ENCODE measurements around the gene JMJD7.
"Not testable (repeated sequence)": the region's sequence is repeated elsewhere in the genome, so short reads cannot be mapped to it uniquely, and the experiment has no call there.

Gene JMJD7

GRCh38 chr15:41819455-41820050 is 8.3 kb upstream of the JMJD7 start:
- no peak for DNase-seq (ENCODE audit: insufficient read length, low spot score)
- no peak for FAIRE-seq

GRCh38 chr15:41820791-41821423 is 7.0 kb upstream of the JMJD7 start:
- no peak for FAIRE-seq

GRCh38 chr15:41821831-41822230 is 6.1 kb upstream of the JMJD7 start:
- DNase-seq (ENCODE audit: insufficient read length, low spot score): no peak
- FAIRE-seq: no peak

More at GRCh38 chr15:41820791-41821423, 7.0 kb upstream of the JMJD7 start:
- no peak for DNase-seq (ENCODE audit: insufficient read length, low spot score)

GRCh38 chr15:41822471-41822870 is 5.4 kb upstream of the JMJD7 start:
- DNase-seq (ENCODE audit: insufficient read length, low spot score): no peak
- FAIRE-seq: no peak

- no peak for FAIRE-seq
- no peak for DNase-seq (ENCODE audit: insufficient read length, low spot score)
Observed at GRCh38 chr15:41822957-41823356, 4.9 kb upstream of the JMJD7 start.

DNA sequence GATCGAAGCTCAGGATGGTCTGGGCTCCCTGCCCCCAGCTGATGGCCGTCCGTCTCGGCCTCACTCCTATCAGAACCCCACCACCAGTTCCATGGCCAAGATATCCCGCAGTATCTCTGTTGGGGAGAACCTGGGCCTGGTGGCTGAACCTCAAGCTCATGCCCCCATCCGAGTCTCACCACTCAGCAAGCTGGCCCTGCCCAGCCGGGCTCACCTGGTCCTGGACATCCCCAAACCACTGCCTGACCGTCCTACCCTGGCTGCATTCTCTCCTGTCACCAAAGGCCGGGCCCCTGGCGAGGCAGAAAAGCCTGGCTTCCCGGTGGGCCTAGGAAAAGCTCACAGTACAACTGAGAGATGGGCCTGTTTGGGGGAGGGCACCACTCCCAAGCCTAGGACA is 4.4 kb upstream of the JMJD7 start:
- DNase-seq (ENCODE audit: insufficient read length, low spot score) (no peak), FAIRE-seq (no peak)

DNA sequence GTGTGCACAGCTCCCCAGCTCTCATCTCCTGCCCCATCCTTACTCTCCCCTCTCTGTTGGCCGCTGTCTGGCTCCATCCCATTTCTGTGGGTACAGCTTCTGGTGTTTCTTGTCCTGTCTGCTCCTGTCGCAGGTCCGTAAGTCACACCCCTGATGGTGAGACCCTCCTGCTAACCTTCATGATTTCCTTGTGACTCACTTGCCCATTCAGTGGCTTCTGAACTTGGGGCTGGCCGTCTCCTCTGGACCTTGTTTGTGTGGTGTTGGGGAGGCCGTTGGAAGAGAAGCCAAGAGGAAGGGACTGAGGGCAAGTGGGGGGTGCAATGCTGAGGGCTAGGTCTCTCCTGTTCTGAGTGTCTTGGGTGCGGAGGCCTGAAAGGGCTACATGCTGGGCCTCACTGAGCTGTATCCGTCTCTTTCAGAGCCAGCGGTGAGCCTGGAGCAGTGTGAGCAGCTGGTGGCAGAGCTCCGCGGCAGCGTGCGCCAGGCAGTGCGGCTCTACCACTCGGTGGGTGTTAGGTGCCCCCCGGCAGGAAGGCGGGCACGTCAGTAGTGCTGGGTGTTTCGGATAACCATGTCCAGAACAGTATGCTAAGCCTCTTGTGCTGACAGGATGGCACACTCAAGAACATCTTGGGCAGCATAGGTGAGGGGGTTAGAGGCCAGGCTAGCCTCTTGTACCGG is 3.7 kb upstream of the JMJD7 start:
- DNase-seq (ENCODE audit: insufficient read length, low spot score) (no peak), FAIRE-seq (no peak)

- no peak for FAIRE-seq
- no peak for DNase-seq (ENCODE audit: insufficient read length, low spot score)
Observed at GRCh38 chr15:41825145-41825544, 2.7 kb upstream of the JMJD7 start.

GRCh38 chr15:41825572-41826535 is 2.0 kb upstream of the JMJD7 start:
- FAIRE-seq: no peak
- DNase-seq (ENCODE audit: insufficient read length, low spot score): no peak

DNA sequence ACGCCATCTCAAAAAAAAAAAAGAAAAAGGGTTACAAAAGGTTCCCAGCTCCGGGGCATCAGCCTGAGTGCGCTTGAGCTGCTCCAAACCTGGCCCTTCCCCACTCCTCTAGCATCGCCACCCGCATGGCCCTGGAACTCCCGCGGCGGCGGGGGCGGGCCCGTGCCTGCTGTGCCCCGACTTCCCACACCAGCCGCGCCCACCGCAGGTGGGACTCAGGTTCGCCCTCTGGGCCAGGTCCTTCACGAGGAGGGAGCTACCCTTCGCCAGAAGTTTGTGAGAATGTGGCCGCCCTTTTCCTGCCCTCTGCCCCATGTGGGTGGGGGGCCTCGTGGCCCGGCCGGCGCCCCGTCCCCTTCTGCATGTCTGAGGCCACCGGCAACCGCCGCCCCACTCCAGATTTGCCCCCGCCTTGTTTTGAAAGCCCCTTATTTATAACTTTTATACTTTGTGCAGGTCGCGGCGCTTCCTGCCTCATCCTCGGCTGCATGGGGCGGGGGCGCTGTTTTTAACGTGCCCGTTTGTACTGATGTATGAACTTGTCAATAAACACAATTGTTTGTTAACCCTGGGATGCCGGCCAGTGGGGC is 507 bp upstream of the JMJD7 start:
- DNase-seq (ENCODE audit: insufficient read length, low spot score) (no peak), FAIRE-seq (no peak)

DNA sequence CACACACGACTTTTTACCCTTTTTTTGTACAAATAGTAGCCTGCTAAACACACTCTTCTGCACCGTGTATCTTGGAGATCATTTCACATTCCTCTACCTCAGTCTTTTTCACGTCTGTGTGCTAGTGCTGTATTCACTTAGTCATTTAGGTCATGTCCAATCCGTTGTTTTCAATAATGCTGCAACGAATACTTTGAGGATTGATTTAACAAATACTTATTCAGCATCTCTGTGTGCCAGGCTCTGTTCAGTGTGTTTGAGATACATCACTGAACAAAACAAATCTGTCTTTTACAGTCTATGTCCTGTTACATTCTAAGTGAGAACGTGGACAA is 882 bp downstream of the JMJD7 start:
- FAIRE-seq: peak; percentile 89
- DNase-seq (ENCODE audit: insufficient read length, low spot score): no peak

DNA sequence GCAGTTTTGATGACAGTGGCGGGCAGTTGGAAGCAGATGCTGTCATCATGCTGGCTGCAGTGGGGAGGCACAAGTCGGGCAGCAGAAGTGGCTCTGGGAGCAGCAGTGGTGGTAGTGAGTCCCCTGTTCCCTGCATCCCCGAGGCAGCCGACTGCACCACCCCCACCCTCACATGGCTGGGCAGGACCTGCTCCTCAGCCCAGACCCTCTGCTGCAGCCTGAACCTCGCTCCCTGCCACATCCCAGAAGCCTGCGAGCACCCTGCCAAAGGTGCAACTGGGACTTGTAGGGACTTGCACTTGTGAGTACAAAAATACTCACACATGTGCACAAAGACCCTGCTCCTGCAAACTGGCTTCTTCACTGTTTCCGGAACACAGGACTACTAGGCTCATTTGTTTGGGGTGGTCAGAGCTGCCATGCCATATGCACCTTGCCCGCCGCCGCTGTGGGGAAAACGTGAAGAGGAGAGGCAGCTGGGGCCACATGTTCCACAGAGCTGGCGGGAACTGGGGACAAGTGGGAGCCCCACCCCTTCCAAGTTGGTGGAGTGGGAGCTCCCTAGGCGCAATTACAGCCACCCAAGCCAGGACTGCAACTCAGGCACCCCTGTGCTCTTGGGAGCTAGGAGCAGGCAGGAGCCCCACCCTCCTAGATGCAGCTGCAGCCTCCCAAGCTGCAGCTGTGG is 2.2 kb downstream of the JMJD7 start:
- FAIRE-seq: no peak
- no peak for DNase-seq (ENCODE audit: insufficient read length, low spot score)

GRCh38 chr15:41831291-41831690 is 3.4 kb downstream of the JMJD7 start:
- not testable (repeated sequence) for FAIRE-seq; DNase-seq (ENCODE audit: insufficient read length, low spot score)

GRCh38 chr15:41832208-41832607 is 4.3 kb downstream of the JMJD7 start:
- DNase-seq (ENCODE audit: insufficient read length, low spot score) (no peak), FAIRE-seq (no peak)

DNA sequence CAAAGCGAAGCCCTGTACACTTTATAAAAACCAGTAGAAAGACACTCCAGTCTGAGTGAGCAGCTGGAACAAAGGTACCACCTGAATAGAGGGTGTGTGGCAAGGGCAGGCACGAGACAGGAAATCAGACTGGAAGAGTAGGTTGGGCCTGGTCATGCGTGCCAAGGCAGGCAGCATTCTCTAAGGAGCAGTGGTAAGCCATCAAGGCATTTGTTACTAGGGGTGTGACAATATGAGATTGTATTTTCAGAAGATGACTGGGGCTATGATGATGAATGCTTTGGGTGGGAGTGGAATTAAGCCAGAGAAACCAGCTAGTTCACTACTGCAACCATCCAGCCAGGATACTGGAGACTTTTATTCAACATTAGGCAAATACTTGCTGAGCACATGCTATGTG is 5.0 kb downstream of the JMJD7 start:
- no peak for FAIRE-seq

GRCh38 chr15:41834096-41834495 is 6.2 kb downstream of the JMJD7 start:
- FAIRE-seq: no peak

More for the DNA sequence above, 5.0 kb downstream of the JMJD7 start:
- no peak for DNase-seq (ENCODE audit: insufficient read length, low spot score)

GRCh38 chr15:41836073-41836472 is 8.2 kb downstream of the JMJD7 start:
- FAIRE-seq (no peak), DNase-seq (ENCODE audit: insufficient read length, low spot score) (no peak)

More at GRCh38 chr15:41834096-41834495, 6.2 kb downstream of the JMJD7 start:
- no peak for DNase-seq (ENCODE audit: insufficient read length, low spot score)

DNA sequence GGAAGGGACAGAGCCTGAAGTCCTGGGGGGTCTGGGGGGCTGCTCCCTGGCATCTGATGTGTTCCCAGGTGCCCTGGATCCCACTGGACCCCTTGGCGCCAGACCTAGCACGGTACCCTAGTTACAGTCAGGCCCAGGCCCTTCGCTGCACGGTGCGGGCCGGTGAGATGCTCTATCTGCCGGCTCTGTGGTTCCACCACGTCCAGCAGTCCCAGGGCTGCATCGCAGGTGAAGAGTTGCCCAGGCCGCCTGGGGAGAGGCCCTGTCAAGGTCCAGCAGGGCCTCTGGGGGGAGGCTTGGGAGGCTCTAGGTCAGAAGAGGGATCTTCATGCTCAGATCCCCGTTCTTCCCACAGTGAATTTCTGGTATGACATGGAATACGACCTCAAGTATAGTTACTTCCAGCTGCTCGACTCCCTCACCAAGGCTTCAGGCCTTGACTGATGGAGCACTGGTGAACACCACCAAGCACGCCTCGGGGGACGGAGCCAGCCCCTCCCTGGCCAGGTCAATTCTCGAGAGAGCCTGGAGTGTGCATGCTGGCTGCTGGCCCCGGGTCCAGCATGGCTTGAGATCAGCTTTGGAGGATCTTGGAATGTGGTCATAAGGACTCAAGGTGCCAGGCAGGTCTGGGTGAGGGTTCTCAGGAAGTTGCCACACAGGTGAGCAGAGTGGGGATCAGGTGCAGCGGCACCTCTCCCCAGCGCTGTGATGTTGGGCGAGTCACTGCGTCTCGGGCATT is 9.0 kb downstream of the JMJD7 start:
- DNase-seq (ENCODE audit: insufficient read length, low spot score) (no peak), FAIRE-seq (no peak)

DNA sequence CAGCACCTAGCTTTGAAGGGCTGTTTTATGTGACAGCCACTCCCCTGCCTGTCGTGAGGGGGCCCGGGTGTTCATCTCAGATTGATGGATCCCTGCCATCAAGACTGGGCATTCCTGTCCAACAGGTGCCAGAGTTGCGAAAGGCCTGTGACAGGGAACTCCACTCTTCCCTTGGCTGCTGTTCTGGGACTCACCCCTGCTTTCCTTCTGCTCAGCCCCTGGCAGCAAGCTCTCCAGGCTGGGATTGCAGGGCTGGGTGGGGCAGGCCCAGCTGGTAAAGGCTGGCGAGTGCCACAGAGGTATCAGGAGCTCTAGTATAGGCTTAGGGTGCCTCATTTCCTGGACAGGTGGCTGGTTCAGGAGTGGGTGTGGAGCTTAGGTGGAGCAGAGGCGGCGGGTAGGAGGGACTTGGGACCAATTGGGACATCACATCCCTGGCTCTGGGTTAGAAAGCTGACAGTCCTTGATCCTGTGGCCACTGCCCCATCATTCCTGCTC is 10.6 kb downstream of the JMJD7 start, which contains the start of gene PLA2G4B:
Gene PLA2G4B (plus strand): TSS at position 448 of the 498 bp plus-strand sequence. CDS start 67 bp downstream, outside the sequence.
- FAIRE-seq: no peak
- DNase-seq (ENCODE audit: insufficient read length, low spot score): no peak
